Neuronal stem cell (in vitro differentiated cells): ENCODE data around the gene ANKRD13D.
A peak's percentile ranks its signal among the peaks of the same experiment; 100 is the strongest.

Experiments used
- DNase-seq: peaks from one replicate; pipeline ENCODE4 v3.0.0-alpha.2; 2013; ENCODE audit warnings: low spot score
- H2AFZ ChIP-seq: one replicate; pipeline ENCODE4 v1.6.1; 2013; ENCODE audit warnings: mild to moderate bottlenecking, low read length, inconsistent platforms
- H2AK5ac ChIP-seq: 2 replicates; pipeline ENCODE4 v1.6.1; 2013; ENCODE audit warnings: low read depth, mild to moderate bottlenecking, inconsistent platforms, low read length, moderate library complexity, mixed read lengths
- H2BK120ac ChIP-seq: 2 replicates; pipeline ENCODE4 v1.6.1; 2013; ENCODE audit warnings: low read depth, mild to moderate bottlenecking, inconsistent platforms, low read length, moderate library complexity, mixed read lengths
- H2BK12ac ChIP-seq: one replicate; pipeline ENCODE4 v1.6.1; 2013; ENCODE audit warnings: low read length, inconsistent platforms
- H2BK15ac ChIP-seq: 2 replicates; pipeline ENCODE4 v1.6.1; 2013; ENCODE audit warnings: mild to moderate bottlenecking, low read length, inconsistent platforms, mixed read lengths
- H2BK5ac ChIP-seq: one replicate; pipeline ENCODE4 v1.6.1; 2013; ENCODE audit warnings: inconsistent platforms, mild to moderate bottlenecking, low read length, moderate library complexity
- H3K14ac ChIP-seq: one replicate; pipeline ENCODE4 v1.6.1; 2013; ENCODE audit warnings: low read length, inconsistent platforms
- H3K18ac ChIP-seq: 2 replicates; pipeline ENCODE4 v1.6.1; 2013; ENCODE audit warnings: low read length, inconsistent platforms
- H3K23ac ChIP-seq: 2 replicates; pipeline ENCODE4 v1.6.1; 2013; ENCODE audit warnings: low read depth, mild to moderate bottlenecking, mixed read lengths, low read length, inconsistent platforms; ENCODE audit not compliant: poor library complexity
- H3K27ac ChIP-seq: replicated peaks from 3 replicates; pipeline ENCODE4 v1.5.1; 2013; ENCODE audit warnings: low read length, inconsistent platforms
- H3K27me3 ChIP-seq, 3 experiments: 2 replicates each; pipeline ENCODE4 v1.6.1; 2013; ENCODE audit warnings: low read length in 3 of 3, mild to moderate bottlenecking in 2 of 3, inconsistent platforms in 1 of 3, low read depth in 1 of 3, mixed read lengths in 1 of 3, moderate library complexity in 1 of 3; ENCODE audit not compliant: control insufficient read depth in 3 of 3, insufficient read depth in 3 of 3
- H3K36me3 ChIP-seq, 2 donors: replicated peaks in 1 of 2; 2 replicates each; pipeline ENCODE4 v1.6.1; 2013; ENCODE audit warnings: low read length in 2 of 2; ENCODE audit not compliant: control insufficient read depth in 2 of 2, insufficient read depth in 2 of 2
- H3K4ac ChIP-seq: 2 replicates; pipeline ENCODE4 v1.6.1; 2013; ENCODE audit warnings: inconsistent platforms, mild to moderate bottlenecking, low read length, moderate library complexity
- H3K4me1 ChIP-seq, 2 donors: 1 replicate in 1 of 2; 2 replicates in 1 of 2; pipeline ENCODE4 v1.6.1; 2013; ENCODE audit warnings: low read length in 2 of 2, low read depth in 1 of 2; ENCODE audit not compliant: control insufficient read depth in 2 of 2, insufficient read depth in 1 of 2
- H3K4me2 ChIP-seq: one replicate; pipeline ENCODE4 v1.6.1; 2013; ENCODE audit warnings: mild to moderate bottlenecking, low read length, inconsistent platforms; ENCODE audit not compliant: insufficient read depth, poor library complexity, severe bottlenecking
- H3K4me3 ChIP-seq, 2 donors: 2 replicates each; pipeline ENCODE4 v1.5.1; 2013; ENCODE audit warnings: low read length in 2 of 2, mild to moderate bottlenecking in 2 of 2, inconsistent platforms in 1 of 2, moderate library complexity in 1 of 2
- H3K79me1 ChIP-seq: one replicate; pipeline ENCODE4 v1.6.1; 2013; ENCODE audit warnings: low read depth, mild to moderate bottlenecking, inconsistent platforms, low read length, moderate library complexity
- H3K9ac ChIP-seq: one replicate; pipeline ENCODE4 v1.6.1; 2013; ENCODE audit warnings: mild to moderate bottlenecking, low read depth, low read length, inconsistent platforms; ENCODE audit not compliant: poor library complexity
- H3K9me3 ChIP-seq, 2 donors: replicated peaks in 1 of 2; 2 replicates each; pipeline versions ENCODE3 to v1.6.1; 2013; ENCODE audit warnings: low read length in 2 of 2, mild to moderate bottlenecking in 2 of 2, inconsistent platforms in 1 of 2, low read depth in 1 of 2, mixed read lengths in 1 of 2, moderate library complexity in 1 of 2; ENCODE audit not compliant: control insufficient read depth in 2 of 2, insufficient read depth in 1 of 2
- H4K8ac ChIP-seq: one replicate; pipeline ENCODE4 v1.6.1; 2013; ENCODE audit warnings: low read depth, mild to moderate bottlenecking, inconsistent platforms, low read length, moderate library complexity
- H4K91ac ChIP-seq: one replicate; pipeline ENCODE4 v1.6.1; 2013; ENCODE audit warnings: low read length, low read depth, mild to moderate bottlenecking, inconsistent platforms; ENCODE audit not compliant: poor library complexity
- WGBS, 2 donors: extraction: QIAGEN DNeasy Blood & Tissue Kit; methylation state at CpG; one replicate each; pipeline ENCODE4 v1.1.7; 2013; ENCODE audit warnings: missing lambda C conversion rate in 2 of 2, mixed read lengths in 1 of 2; ENCODE audit not compliant: insufficient read length in 2 of 2, insufficient replicate concordance in 1 of 2; ENCODE audit errors: extremely low coverage in 2 of 2; 5-methylcytosine and 5-hydroxymethylcytosine counted together

ANKRD13D gene

GRCh38 chr11:67282155-67282875 lies 6.8 kb upstream of the ANKRD13D start:
- Histone ChIP-seq H2BK5ac (no peak overlapping the region), H2BK15ac (no peak overlapping the region), H2BK120ac (no peak overlapping the region), H3K14ac (no peak overlapping the region), H2AK5ac (no peak overlapping the region), H3K9me3 (no peaks in the 10 kb centered on the region), H3K18ac (no peak overlapping the region), H3K9ac (no peak overlapping the region), H3K4me1 (peaks cover under 1 to 4% of the 10 kb centered on the region in 2 donors), H2AFZ (no peak overlapping the region), H3K4ac (no peak overlapping the region), H3K27me3 (no peaks in the 10 kb centered on the region), H3K79me1 (peaks cover 10% of the 10 kb centered on the region), H4K8ac (no peak overlapping the region), H3K4me2 (no peak overlapping the region), H3K23ac (peak overlapping the region; percentile 55), H4K91ac (no peak overlapping the region), H3K27ac (no peak overlapping the region), H2BK12ac (no peak overlapping the region), H3K4me3 (peak overlapping the region in 1 of 2 donors; percentile 29), H3K36me3 (peaks cover 62 to 87% of the 10 kb centered on the region in 2 donors)
- WGBS, 2 donors, result no CpG with 5 or more reads among the region's 20 CpGs
- DNase-seq, result no peak

- no CpG with 5 or more reads among the region's 11 CpGs for WGBS, 2 donors
- Histone ChIP-seq H3K4ac (no peak overlapping the region), H4K8ac (no peak overlapping the region), H4K91ac (no peak overlapping the region), H3K36me3 (peaks cover 62 to 87% of the 10 kb centered on the region in 2 donors), H3K9me3 (no peaks in the 10 kb centered on the region), H2BK12ac (no peak overlapping the region), H3K4me3 (no peak overlapping the region), H3K27me3 (no peaks in the 10 kb centered on the region), H2BK15ac (no peak overlapping the region), H3K9ac (no peak overlapping the region), H3K4me2 (no peak overlapping the region), H2AK5ac (no peak overlapping the region), H3K79me1 (peaks cover 13% of the 10 kb centered on the region), H2AFZ (no peak overlapping the region), H3K23ac (no peak overlapping the region), H2BK120ac (peak overlapping the region; percentile 47), H3K18ac (no peak overlapping the region), H2BK5ac (no peak overlapping the region), H3K4me1 (peaks cover 5 to 6% of the 10 kb centered on the region in 2 donors), H3K14ac (no peak overlapping the region), H3K27ac (no peak overlapping the region)
- no peak for DNase-seq
Observed at GRCh38 chr11:67282876-67283371, 6.2 kb upstream of the ANKRD13D start.

- Histone ChIP-seq H3K9ac (peak overlapping the region; percentile 21), H3K79me1 (peaks cover 18% of the 10 kb centered on the region), H3K4me2 (no peak overlapping the region), H2AK5ac (no peak overlapping the region), H2BK120ac (no peak overlapping the region), H3K23ac (no peak overlapping the region), H4K8ac (no peak overlapping the region), H3K4me3 (no peak overlapping the region), H2BK12ac (no peak overlapping the region), H3K27ac (no peak overlapping the region), H2AFZ (no peak overlapping the region), H3K36me3 (peaks cover 62 to 87% of the 10 kb centered on the region in 2 donors), H3K9me3 (no peaks in the 10 kb centered on the region), H4K91ac (no peak overlapping the region), H2BK15ac (no peak overlapping the region), H3K14ac (no peak overlapping the region), H3K27me3 (no peaks in the 10 kb centered on the region), H3K4ac (no peak overlapping the region), H3K4me1 (peaks cover 8 to 9% of the 10 kb centered on the region in 2 donors), H2BK5ac (no peak overlapping the region), H3K18ac (no peak overlapping the region)
- no peak for DNase-seq
- no CpG with 5 or more reads among the region's 13 CpGs for WGBS, 2 donors
Observed at GRCh38 chr11:67283481-67283963, 5.6 kb upstream of the ANKRD13D start.

GRCh38 chr11:67284811-67285540 lies 4.1 kb upstream of the ANKRD13D start:
- Histone ChIP-seq H3K14ac (no peak overlapping the region), H2BK12ac (no peak overlapping the region)
- WGBS, 2 donors, result no CpG with 5 or more reads among the region's 45 CpGs

More at GRCh38 chr11:67284811-67285540, 4.1 kb upstream of the ANKRD13D start:
- Histone ChIP-seq H2AK5ac (no peak overlapping the region), H2BK120ac (no peak overlapping the region), H4K91ac (no peak overlapping the region), H3K23ac (no peak overlapping the region), H3K27ac (no peak overlapping the region), H3K4me3 (no peak overlapping the region), H3K79me1 (peaks cover 25% of the 10 kb centered on the region), H2AFZ (no peak overlapping the region), H3K4ac (no peak overlapping the region), H3K9me3 (no peaks in the 10 kb centered on the region), H3K27me3 (no peaks in the 10 kb centered on the region), H3K36me3 (peaks cover 53 to 73% of the 10 kb centered on the region in 2 donors), H3K9ac (peak overlapping the region; percentile 60), H4K8ac (no peak overlapping the region), H2BK5ac (no peak overlapping the region), H2BK15ac (no peak overlapping the region), H3K18ac (no peak overlapping the region), H3K4me1 (peaks cover 11 to 13% of the 10 kb centered on the region in 2 donors), H3K4me2 (no peak overlapping the region)
- no peak for DNase-seq
